ENCODE measurements around the gene RHEX. TPM values are rescaled to one million over a fixed set of nuclear protein-coding genes. Genes with fewer than 3 reads are reported as not detected.

RHEX gene
- total RNA-seq, 1 experiment from 2014 or later = not detected

GRCh38 chr1:206032380-206033140 is 20.4 kb upstream of the RHEX start (continued):
- TF ChIP-seq MLX (CRISPR knock-in tag; IDR thresholded peaks at IDR 0.05) (no peak), ZNF317 (CRISPR knock-in tag; IDR thresholded peaks at IDR 0.05; ENCODE audit: borderline replicate concordance, low read depth) (no peak), ZNF121 (CRISPR knock-in tag; IDR thresholded peaks at IDR 0.05) (no peak), MYBL2 (CRISPR knock-in tag; IDR thresholded peaks at IDR 0.05) (no peak), STAT6 (CRISPR knock-in tag; conservative IDR thresholded peaks at IDR 0.05; ENCODE audit: low read depth) (no peak)

GRCh38 chr1:206035027-206035426 is 17.9 kb upstream of the RHEX start:
- Mint-ChIP-seq H3K4me1 (peaks cover 19% of the 10 kb centered on the region), H3K27me3 (ENCODE audit: low read depth) (no peaks in the 10 kb centered on the region), H3K4me3 (no peak overlapping the region), H3K36me3 (no peaks in the 10 kb centered on the region), H3K27ac (no peak overlapping the region), H3K9me3 (peaks cover 9% of the 10 kb centered on the region)
- ChIA-PET POLR2A (no interaction called here), CTCF (no interaction called here)
- ATAC-seq (no peak), DNase-seq (ENCODE audit: low spot score) (no peak)
- TF ChIP-seq EMX1 (CRISPR knock-in tag; IDR thresholded peaks at IDR 0.05) (no peak), ATF3 (CRISPR knock-in tag; conservative IDR thresholded peaks at IDR 0.05) (no peak), NFYB (CRISPR knock-in tag; conservative IDR thresholded peaks at IDR 0.05; ENCODE audit: low read depth) (no peak), SOX15 (CRISPR knock-in tag; IDR thresholded peaks at IDR 0.05) (no peak), ZNF138 (CRISPR knock-in tag; conservative IDR thresholded peaks at IDR 0.05) (no peak), NR2C2 (CRISPR knock-in tag; IDR thresholded peaks at IDR 0.05) (no peak), CREB1 (CRISPR knock-in tag; IDR thresholded peaks at IDR 0.05) (no peak), MXD4 (CRISPR knock-in tag; IDR thresholded peaks at IDR 0.05; ENCODE audit: borderline replicate concordance) (no peak), MYBL2 (CRISPR knock-in tag; IDR thresholded peaks at IDR 0.05) (no peak), STAT6 (CRISPR knock-in tag; conservative IDR thresholded peaks at IDR 0.05; ENCODE audit: low read depth) (no peak)
- TF ChIP-seq, protein P1, sequence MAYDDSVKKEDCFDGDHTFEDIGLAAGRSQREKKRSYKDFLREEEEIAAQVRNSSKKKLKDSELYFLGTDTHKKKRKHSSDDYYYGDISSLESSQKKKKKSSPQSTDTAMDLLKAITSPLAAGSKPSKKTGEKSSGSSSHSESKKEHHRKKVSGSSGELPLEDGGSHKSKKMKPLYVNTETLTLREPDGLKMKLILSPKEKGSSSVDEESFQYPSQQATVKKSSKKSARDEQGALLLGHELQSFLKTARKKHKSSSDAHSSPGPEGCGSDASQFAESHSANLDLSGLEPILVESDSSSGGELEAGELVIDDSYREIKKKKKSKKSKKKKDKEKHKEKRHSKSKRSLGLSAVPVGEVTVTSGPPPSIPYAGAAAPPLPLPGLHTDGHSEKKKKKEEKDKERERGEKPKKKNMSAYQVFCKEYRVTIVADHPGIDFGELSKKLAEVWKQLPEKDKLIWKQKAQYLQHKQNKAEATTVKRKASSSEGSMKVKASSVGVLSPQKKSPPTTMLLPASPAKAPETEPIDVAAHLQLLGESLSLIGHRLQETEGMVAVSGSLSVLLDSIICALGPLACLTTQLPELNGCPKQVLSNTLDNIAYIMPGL (CRISPR knock-in tag; IDR thresholded peaks at IDR 0.05) = no peak
- TF ChIP-seq, protein P2, sequence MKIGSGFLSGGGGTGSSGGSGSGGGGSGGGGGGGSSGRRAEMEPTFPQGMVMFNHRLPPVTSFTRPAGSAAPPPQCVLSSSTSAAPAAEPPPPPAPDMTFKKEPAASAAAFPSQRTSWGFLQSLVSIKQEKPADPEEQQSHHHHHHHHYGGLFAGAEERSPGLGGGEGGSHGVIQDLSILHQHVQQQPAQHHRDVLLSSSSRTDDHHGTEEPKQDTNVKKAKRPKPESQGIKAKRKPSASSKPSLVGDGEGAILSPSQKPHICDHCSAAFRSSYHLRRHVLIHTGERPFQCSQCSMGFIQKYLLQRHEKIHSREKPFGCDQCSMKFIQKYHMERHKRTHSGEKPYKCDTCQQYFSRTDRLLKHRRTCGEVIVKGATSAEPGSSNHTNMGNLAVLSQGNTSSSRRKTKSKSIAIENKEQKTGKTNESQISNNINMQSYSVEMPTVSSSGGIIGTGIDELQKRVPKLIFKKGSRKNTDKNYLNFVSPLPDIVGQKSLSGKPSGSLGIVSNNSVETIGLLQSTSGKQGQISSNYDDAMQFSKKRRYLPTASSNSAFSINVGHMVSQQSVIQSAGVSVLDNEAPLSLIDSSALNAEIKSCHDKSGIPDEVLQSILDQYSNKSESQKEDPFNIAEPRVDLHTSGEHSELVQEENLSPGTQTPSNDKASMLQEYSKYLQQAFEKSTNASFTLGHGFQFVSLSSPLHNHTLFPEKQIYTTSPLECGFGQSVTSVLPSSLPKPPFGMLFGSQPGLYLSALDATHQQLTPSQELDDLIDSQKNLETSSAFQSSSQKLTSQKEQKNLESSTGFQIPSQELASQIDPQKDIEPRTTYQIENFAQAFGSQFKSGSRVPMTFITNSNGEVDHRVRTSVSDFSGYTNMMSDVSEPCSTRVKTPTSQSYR (CRISPR knock-in tag; IDR thresholded peaks at IDR 0.05) = no peak
- TF ChIP-seq, protein P3, sequence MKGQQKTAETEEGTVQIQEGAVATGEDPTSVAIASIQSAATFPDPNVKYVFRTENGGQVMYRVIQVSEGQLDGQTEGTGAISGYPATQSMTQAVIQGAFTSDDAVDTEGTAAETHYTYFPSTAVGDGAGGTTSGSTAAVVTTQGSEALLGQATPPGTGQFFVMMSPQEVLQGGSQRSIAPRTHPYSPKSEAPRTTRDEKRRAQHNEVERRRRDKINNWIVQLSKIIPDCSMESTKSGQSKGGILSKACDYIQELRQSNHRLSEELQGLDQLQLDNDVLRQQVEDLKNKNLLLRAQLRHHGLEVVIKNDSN (CRISPR knock-in tag; IDR thresholded peaks at IDR 0.05) = no peak

Data from WTC11 (cell line).